ENCODE measurements around the gene AGBL4.

DNA sequence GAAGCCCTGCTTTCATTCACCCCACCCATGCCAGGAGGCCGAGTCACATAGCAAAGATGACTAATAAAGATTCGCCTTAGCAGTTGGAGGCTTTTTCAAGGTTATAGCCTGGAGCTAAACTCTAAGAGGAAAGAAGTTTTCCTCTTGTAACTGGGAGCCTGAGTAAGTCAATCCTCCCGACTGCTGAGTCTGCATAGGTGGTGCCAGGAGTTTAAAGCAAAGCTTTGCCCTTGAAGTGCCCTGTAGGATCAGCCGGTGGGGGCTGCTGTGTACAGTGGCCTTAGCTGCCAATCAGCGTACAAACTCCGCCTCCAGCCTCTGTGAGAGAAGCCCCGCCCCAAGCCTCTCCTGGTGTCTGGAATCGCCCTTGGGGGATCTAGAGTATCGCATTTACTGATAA is 1404.2 kb downstream of the AGBL4 start:
- no peak for TF ChIP-seq POLR2A (IDR thresholded peaks at IDR 0.05)
- TF ChIP-seq, protein P1, sequence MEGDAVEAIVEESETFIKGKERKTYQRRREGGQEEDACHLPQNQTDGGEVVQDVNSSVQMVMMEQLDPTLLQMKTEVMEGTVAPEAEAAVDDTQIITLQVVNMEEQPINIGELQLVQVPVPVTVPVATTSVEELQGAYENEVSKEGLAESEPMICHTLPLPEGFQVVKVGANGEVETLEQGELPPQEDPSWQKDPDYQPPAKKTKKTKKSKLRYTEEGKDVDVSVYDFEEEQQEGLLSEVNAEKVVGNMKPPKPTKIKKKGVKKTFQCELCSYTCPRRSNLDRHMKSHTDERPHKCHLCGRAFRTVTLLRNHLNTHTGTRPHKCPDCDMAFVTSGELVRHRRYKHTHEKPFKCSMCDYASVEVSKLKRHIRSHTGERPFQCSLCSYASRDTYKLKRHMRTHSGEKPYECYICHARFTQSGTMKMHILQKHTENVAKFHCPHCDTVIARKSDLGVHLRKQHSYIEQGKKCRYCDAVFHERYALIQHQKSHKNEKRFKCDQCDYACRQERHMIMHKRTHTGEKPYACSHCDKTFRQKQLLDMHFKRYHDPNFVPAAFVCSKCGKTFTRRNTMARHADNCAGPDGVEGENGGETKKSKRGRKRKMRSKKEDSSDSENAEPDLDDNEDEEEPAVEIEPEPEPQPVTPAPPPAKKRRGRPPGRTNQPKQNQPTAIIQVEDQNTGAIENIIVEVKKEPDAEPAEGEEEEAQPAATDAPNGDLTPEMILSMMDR (IDR thresholded peaks at IDR 0.05), result no peak
